Right renal pelvis (tissue), 4 donors: ENCODE measurements around the gene FAM118B. TPM values are rescaled to one million over a fixed set of nuclear protein-coding genes. Genes with fewer than 3 reads are reported as not detected.
"Not testable (repeated sequence)": the region's sequence is repeated elsewhere in the genome, so short reads cannot be mapped to it uniquely, and the experiment has no call there.

Experiments
- DNase-seq, 4 donors: peaks; one replicate each; pipeline ENCODE4 v3.0.0-alpha.2; 2013; ENCODE audit warnings: low read depth in 4 of 4, low spot score in 3 of 4, missing footprints in 1 of 4
- polyA plus RNA-seq, 4 donors: library from polyadenylated mRNA; unstranded; fragments of 120-200 nt; gene quantifications; one replicate each; pipeline ENCODE4 v1.2.1, GENCODE V29; 2013; ENCODE audit not compliant: insufficient read length in 4 of 4

Gene FAM118B
- polyA plus RNA-seq, 4 donors = 27.3 to 32.9 (median 30.9) TPM

GRCh38 chr11:126308771-126309170 is 97.2 kb downstream of the FAM118B start:
- DNase-seq = not testable (repeated sequence)

- peak in 3 of 4 donors; percentile 63 to 72 (median 69) for DNase-seq
These were observed 98.8 kb downstream of the FAM118B start for GRCh38 chr11:126310200-126310991.

- no peak for DNase-seq
These were observed 99.4 kb downstream of the FAM118B start for GRCh38 chr11:126310992-126311310.

- no peak for DNase-seq
These were observed 100.1 kb downstream of the FAM118B start for GRCh38 chr11:126311401-126312291.

Other genes with a start within 250 kb of the FAM118B start
- 10 to 100 TPM; 25.3 to 27.7 (median 26.2) TPM for gene CDON, start 148.9 kb upstream of the FAM118B start, polyA plus RNA-seq
- gene RPUSD4, start 132 bp upstream of the FAM118B start, polyA plus RNA-seq = 10 to 100 TPM; 29.8 to 32.5 (median 30.9) TPM
- 10 to 100 TPM; 79.3 to 89.1 (median 82.9) TPM for gene SRPRA, start 57.1 kb downstream of the FAM118B start, polyA plus RNA-seq
- gene FOXRED1, start 57.4 kb downstream of the FAM118B start, polyA plus RNA-seq = 10 to 100 TPM; 31.2 to 36.7 (median 34.1) TPM
- 10 to 100 TPM; 10.5 to 13.3 (median 11.3) TPM for gene TIRAP, start 71.3 kb downstream of the FAM118B start, polyA plus RNA-seq
- 10 to 100 TPM; 14.8 to 17.7 (median 16.0) TPM for gene DCPS, start 92.3 kb downstream of the FAM118B start, polyA plus RNA-seq
- gene ST3GAL4, start 143.9 kb downstream of the FAM118B start, polyA plus RNA-seq = 10 to 100 TPM; 17.1 to 21.9 (median 19.6) TPM